ENCODE results near the gene AS3MT.
A peak's percentile ranks its signal among the peaks of the same experiment; 100 is the strongest.
"Not testable (repeated sequence)": the region's sequence is repeated elsewhere in the genome, so short reads cannot be mapped to it uniquely, and the experiment has no call there.

Gene AS3MT

GRCh38 chr10:102843139-102843538 lies 26.1 kb upstream of the AS3MT start:
- H3K9me3 ChIP-seq (ENCODE audit: control insufficient read depth, insufficient read depth, low read depth, low read length); CTCF ChIA-PET; H3K27ac ChIP-seq (ENCODE audit: extremely low read depth, low read depth, low read length); H3K36me3 ChIP-seq (ENCODE audit: control insufficient read depth in 2 of 2, insufficient read depth in 1 of 2, low read length in 2 of 2); H3K4me1 ChIP-seq (ENCODE audit: control insufficient read depth, insufficient read depth, low read length); H3K4me3 ChIP-seq (ENCODE audit: low read depth, low read length); POLR2A ChIA-PET: not testable (repeated sequence)

- H3K27ac ChIP-seq (ENCODE audit: extremely low read depth, low read depth, low read length); H3K4me1 ChIP-seq (ENCODE audit: control insufficient read depth, insufficient read depth, low read length); H3K9me3 ChIP-seq (ENCODE audit: control insufficient read depth, insufficient read depth, low read depth, low read length); POLR2A ChIA-PET; H3K4me3 ChIP-seq (ENCODE audit: low read depth, low read length); H3K36me3 ChIP-seq (ENCODE audit: control insufficient read depth in 2 of 2, insufficient read depth in 1 of 2, low read length in 2 of 2); CTCF ChIA-PET: not testable (repeated sequence)
- TF ChIP-seq ZNF529 (tag by site-specific recombination; IDR thresholded peaks at IDR 0.05; ENCODE audit: insufficient replicate concordance) (peak; percentile 8), ZNF133 (tag by site-specific recombination; IDR thresholded peaks at IDR 0.05) (0 out of 2 replicates have a peak, but pooled peaks have one; percentile 39)
These were observed 25.0 kb upstream of the AS3MT start for GRCh38 chr10:102844190-102844776.

GRCh38 chr10:102845352-102845902 lies 23.8 kb upstream of the AS3MT start:
- H3K27ac ChIP-seq (ENCODE audit: extremely low read depth, low read depth, low read length), result no peak overlapping the region
- ChIA-PET CTCF (interaction anchor here (0.6 to 1.2 kb wide), 2 partner anchors 56 to 108 kb away, joined by 3 read pairs; no protein-coding TSS in a partner anchor), POLR2A (no interaction called here)
- no peaks in the 10 kb centered on the region for H3K9me3 ChIP-seq (ENCODE audit: control insufficient read depth, insufficient read depth, low read depth, low read length)
- TF ChIP-seq ZBTB21 (tag by site-specific recombination; IDR thresholded peaks at IDR 0.05), result no peak
- no peak for TF ChIP-seq KLF10 (tag by site-specific recombination; IDR thresholded peaks at IDR 0.05)
- no peak for TF ChIP-seq KLF7 (tag by site-specific recombination; IDR thresholded peaks at IDR 0.05; ENCODE audit: borderline replicate concordance)
- TF ChIP-seq ZNF175 (tag by site-specific recombination; IDR thresholded peaks at IDR 0.05), result no peak
- TF ChIP-seq ZNF626 (tag by site-specific recombination; IDR thresholded peaks at IDR 0.05), result no peak
- TF ChIP-seq ZSCAN5A (tag by site-specific recombination; IDR thresholded peaks at IDR 0.05), result no peak
- no peak for TF ChIP-seq ZNF239 (tag by site-specific recombination; IDR thresholded peaks at IDR 0.05)
- no peak for TF ChIP-seq ZNF416 (tag by site-specific recombination; IDR thresholded peaks at IDR 0.05)
- no peaks in the 10 kb centered on the region for H3K4me1 ChIP-seq (ENCODE audit: control insufficient read depth, insufficient read depth, low read length)
- no peak overlapping the region for H3K4me3 ChIP-seq (ENCODE audit: low read depth, low read length)
- H3K36me3 ChIP-seq (ENCODE audit: control insufficient read depth in 2 of 2, insufficient read depth in 1 of 2, low read length in 2 of 2), result no peaks in the 10 kb centered on the region

DNA sequence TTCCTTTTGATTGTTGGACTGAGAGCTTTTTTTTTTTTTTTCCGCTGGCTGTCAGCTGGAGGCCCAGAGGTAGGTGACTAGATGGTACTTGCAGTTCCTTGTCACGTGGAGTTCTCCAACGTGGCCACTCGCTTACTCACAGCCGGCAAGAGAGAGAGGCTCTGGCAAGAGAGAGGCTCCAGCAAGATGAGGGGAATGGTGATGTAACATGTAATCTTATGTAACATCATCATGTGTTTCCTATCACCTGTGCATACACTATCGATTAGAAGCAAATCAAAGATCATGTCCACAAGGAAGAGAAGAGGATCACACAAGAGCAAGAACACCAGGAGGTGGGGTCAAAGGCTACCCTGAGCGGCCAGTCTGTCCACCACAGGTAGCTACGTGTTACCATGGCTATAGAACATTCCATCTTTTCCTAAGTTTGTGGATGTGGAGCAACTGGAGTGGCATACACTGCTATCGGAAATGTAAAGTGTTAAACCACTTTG lies 19.2 kb upstream of the AS3MT start:
- 0 out of 2 replicates have a peak, but pooled peaks cover under 1% of the 10 kb centered on the region for H3K4me1 ChIP-seq (ENCODE audit: control insufficient read depth, insufficient read depth, low read length)
- no peaks in the 10 kb centered on the region for H3K36me3 ChIP-seq (ENCODE audit: control insufficient read depth in 2 of 2, insufficient read depth in 1 of 2, low read length in 2 of 2)
- CTCF ChIA-PET, result interaction anchor here (0.6 to 0.7 kb wide), 2 partner anchors 68 to 98 kb away, joined by 3 read pairs; no protein-coding TSS in a partner anchor
- no peak for TF ChIP-seq BCL11A (tag by site-specific recombination; IDR thresholded peaks at IDR 0.05; ENCODE audit: low read depth)
- no peak for TF ChIP-seq INSM2 (tag by site-specific recombination; IDR thresholded peaks at IDR 0.05)
- no peak for TF ChIP-seq MZF1 (tag by site-specific recombination; IDR thresholded peaks at IDR 0.05; ENCODE audit: borderline replicate concordance)
- no peak for TF ChIP-seq ZNF558 (tag by site-specific recombination; IDR thresholded peaks at IDR 0.05)
- TF ChIP-seq ZNF292 (tag by site-specific recombination; IDR thresholded peaks at IDR 0.05; ENCODE audit: borderline replicate concordance, low read depth), result no peak
- TF ChIP-seq ZNF121 (tag by site-specific recombination; IDR thresholded peaks at IDR 0.05), result no peak
- no peak overlapping the region for H3K4me3 ChIP-seq (ENCODE audit: low read depth, low read length)
- H3K9me3 ChIP-seq (ENCODE audit: control insufficient read depth, insufficient read depth, low read depth, low read length), result no peaks in the 10 kb centered on the region
- no peak overlapping the region for H3K27ac ChIP-seq (ENCODE audit: extremely low read depth, low read depth, low read length)
- POLR2A ChIA-PET, result no interaction called here

DNA sequence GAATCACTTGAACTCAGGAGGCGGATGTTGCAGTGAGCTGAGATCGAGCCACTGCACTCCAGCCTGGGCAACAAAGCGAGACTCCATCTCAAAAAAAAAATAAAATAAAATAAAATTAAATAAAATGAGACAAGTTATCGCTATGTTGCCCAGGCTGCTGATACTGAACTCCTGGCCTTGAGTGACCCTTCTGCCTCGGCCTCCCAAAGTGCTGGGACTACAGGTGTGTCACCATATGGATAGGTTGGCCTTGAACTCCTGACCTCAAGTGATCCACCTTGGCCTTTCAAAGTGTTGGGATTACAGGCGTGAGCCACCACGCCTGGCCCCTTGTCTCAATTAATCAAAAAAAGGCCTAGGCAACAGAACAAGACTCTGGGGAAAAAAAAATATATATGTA lies 16.0 kb upstream of the AS3MT start:
- H3K9me3 ChIP-seq (ENCODE audit: control insufficient read depth, insufficient read depth, low read depth, low read length); CTCF ChIA-PET; H3K4me3 ChIP-seq (ENCODE audit: low read depth, low read length); H3K27ac ChIP-seq (ENCODE audit: extremely low read depth, low read depth, low read length); H3K36me3 ChIP-seq (ENCODE audit: control insufficient read depth in 2 of 2, insufficient read depth in 1 of 2, low read length in 2 of 2); H3K4me1 ChIP-seq (ENCODE audit: control insufficient read depth, insufficient read depth, low read length); POLR2A ChIA-PET: not testable (repeated sequence)
